Measurements from ENCODE around the gene ACTN2.

- TF ChIP-seq CTCF (IDR thresholded peaks at IDR 0.05) = no peak
- TF ChIP-seq POLR2A (IDR thresholded peaks at IDR 0.05) = no peak
Measured at GRCh38 chr1:236725668-236726067, 39.4 kb downstream of the ACTN2 start.
